Measurements from ENCODE around the gene GPR146.

The GPR146 gene

GRCh38 chr7:1092806-1093501 lies 48.6 kb downstream of the GPR146 start:
- no peak for DNase-seq (ENCODE audit: extremely low read depth, low read depth)
- no peak overlapping the region for H3K4me3 ChIP-seq (replicated peaks; ENCODE audit: low read depth, low read length)
- TF ChIP-seq CTCF (IDR thresholded peaks at IDR 0.05; ENCODE audit: low read depth, low read length, missing control alignments): no peak

GRCh38 chr7:1093502-1093843 lies 49.1 kb downstream of the GPR146 start:
- no peak overlapping the region for H3K4me3 ChIP-seq (replicated peaks; ENCODE audit: low read depth, low read length)
- DNase-seq (ENCODE audit: extremely low read depth, low read depth): no peak
- no peak for TF ChIP-seq CTCF (IDR thresholded peaks at IDR 0.05; ENCODE audit: low read depth, low read length, missing control alignments)

- no peak for TF ChIP-seq CTCF (IDR thresholded peaks at IDR 0.05; ENCODE audit: low read depth, low read length, missing control alignments)
- no peak for DNase-seq (ENCODE audit: extremely low read depth, low read depth)
These were observed 49.7 kb downstream of the GPR146 start for GRCh38 chr7:1093916-1094508.

GRCh38 chr7:1094870-1095269 lies 50.5 kb downstream of the GPR146 start:
- no peak overlapping the region for H3K4me3 ChIP-seq (replicated peaks; ENCODE audit: low read depth, low read length)
- TF ChIP-seq CTCF (IDR thresholded peaks at IDR 0.05; ENCODE audit: low read depth, low read length, missing control alignments): no peak
- no peak for DNase-seq (ENCODE audit: extremely low read depth, low read depth)

More at GRCh38 chr7:1093916-1094508, 49.7 kb downstream of the GPR146 start:
- no peak overlapping the region for H3K4me3 ChIP-seq (replicated peaks; ENCODE audit: low read depth, low read length)

GRCh38 chr7:1095621-1096155 lies 51.3 kb downstream of the GPR146 start:
- TF ChIP-seq CTCF (IDR thresholded peaks at IDR 0.05; ENCODE audit: low read depth, low read length, missing control alignments): no peak
- H3K4me3 ChIP-seq (replicated peaks; ENCODE audit: low read depth, low read length): no peak overlapping the region
- no peak for DNase-seq (ENCODE audit: extremely low read depth, low read depth)

- H3K4me3 ChIP-seq (replicated peaks; ENCODE audit: low read depth, low read length): no peak overlapping the region
- no peak for TF ChIP-seq CTCF (IDR thresholded peaks at IDR 0.05; ENCODE audit: low read depth, low read length, missing control alignments)
- no peak for DNase-seq (ENCODE audit: extremely low read depth, low read depth)
These were observed 52.1 kb downstream of the GPR146 start for GRCh38 chr7:1096156-1097119.
